Colonic mucosa (tissue), 4 donors: ENCODE results near the gene GAPDHS. TPM values are rescaled to one million over a fixed set of nuclear protein-coding genes. Genes with fewer than 3 reads are reported as not detected.

Experiments
- DNase-seq: peaks from one replicate; pipeline ENCODE4 v3.0.0-alpha.2; 2020
- H3K27ac ChIP-seq: fragments of 200-600 bp; one replicate; pipeline ENCODE4 v1.8.0; 2021
- H3K27me3 ChIP-seq: fragments of 200-600 bp; one replicate; pipeline ENCODE4 v1.8.0; 2021
- H3K36me3 ChIP-seq: fragments of 200-600 bp; one replicate; pipeline ENCODE4 v1.8.0; 2021
- H3K4me1 ChIP-seq: fragments of 200-600 bp; one replicate; pipeline ENCODE4 v1.8.0; 2021; ENCODE audit warnings: mild to moderate bottlenecking
- H3K4me3 ChIP-seq: fragments of 200-600 bp; one replicate; pipeline ENCODE4 v1.8.0; 2021
- H3K9ac ChIP-seq, 2 donors: one replicate each; pipeline ENCODE4 v1.7.0; 2013; ENCODE audit warnings: control low read depth in 2 of 2, low read depth in 2 of 2, low read length in 2 of 2
- H3K9me3 ChIP-seq: fragments of 200-600 bp; one replicate; pipeline ENCODE4 v1.8.0; 2021
- CTCF ChIP-seq: fragments of 200-600 bp; IDR thresholded peaks from one replicate; pipeline ENCODE4 v1.8.0; 2022; ENCODE audit warnings: antibody characterized with exemption, mild to moderate bottlenecking
- intact Hi-C: fragments of 100-400 bp; cut with DNase I; formaldehyde crosslinking; loops from one replicate; pipeline ENCODE4 v1.14.1; 2022
- total RNA-seq, 2 donors: library from RNA; stranded (reverse); fragmentation: NEBNext Ultra II Directional in 1 of 2; extraction: Animal tissue kit (Norgen Biotek cat#: 25700) in 1 of 2; gene quantifications; one replicate each; pipeline ENCODE4 v1.2.1, GENCODE V29; 2021
- donor health status: healthy.
- donor health status: DM: no; HTN: no; CAD: no.
- donor health status: DM: no; HTN: no; CAD: no.

The GAPDHS gene
- total RNA-seq = not detected

GRCh38 chr19:35533201-35533821 is at the start of gene GAPDHS:
GAPDHS (plus strand) TSS chr19:35533456; CDS start chr19:35533528, 72 bp downstream.
- no peak within 1 kb of the TSS for H3K4me3 ChIP-seq
- no peaks in the 10 kb centered on the region for H3K9me3 ChIP-seq
- no peaks in the 10 kb centered on the region for H3K36me3 ChIP-seq
- H3K27me3 ChIP-seq = peaks cover 4% of the 10 kb centered on the region
- no peak for TF ChIP-seq CTCF
- no peaks in the 10 kb centered on the region for H3K4me1 ChIP-seq
- DNase-seq = no peak
- intact Hi-C loops = no loop called here
- H3K9ac ChIP-seq = no peak within 1 kb of the TSS
- H3K27ac ChIP-seq = no peak within 1 kb of the TSS

- no peak for DNase-seq
- Histone ChIP-seq H3K4me1 (no peaks in the 10 kb centered on the region), H3K9me3 (no peaks in the 10 kb centered on the region), H3K9ac (no peak overlapping the region), H3K36me3 (no peaks in the 10 kb centered on the region), H3K27me3 (no peaks in the 10 kb centered on the region), H3K4me3 (no peak overlapping the region), H3K27ac (no peak overlapping the region)
- no peak for TF ChIP-seq CTCF
- intact Hi-C loops = no loop called here
Measured at GRCh38 chr19:35484252-35485036, 48.8 kb upstream of the GAPDHS start.

GRCh38 chr19:35486268-35486708 is 47.0 kb upstream of the GAPDHS start:
- H3K36me3 ChIP-seq = no peaks in the 10 kb centered on the region
- intact Hi-C loops = no loop called here

GRCh38 chr19:35487656-35488182 is 45.5 kb upstream of the GAPDHS start:
- no peak overlapping the region for H3K4me3 ChIP-seq
- H3K27ac ChIP-seq = no peak overlapping the region
- intact Hi-C loops = no loop called here
- H3K4me1 ChIP-seq = no peaks in the 10 kb centered on the region
- no peaks in the 10 kb centered on the region for H3K9me3 ChIP-seq
- H3K36me3 ChIP-seq = no peaks in the 10 kb centered on the region
- no peaks in the 10 kb centered on the region for H3K27me3 ChIP-seq
- no peak for TF ChIP-seq CTCF
- no peak for DNase-seq
- H3K9ac ChIP-seq = no peak overlapping the region

More at GRCh38 chr19:35486268-35486708, 47.0 kb upstream of the GAPDHS start:
- H3K4me3 ChIP-seq = no peak overlapping the region
- H3K9ac ChIP-seq = no peak overlapping the region
- no peak overlapping the region for H3K27ac ChIP-seq
- H3K27me3 ChIP-seq = no peaks in the 10 kb centered on the region
- no peak for TF ChIP-seq CTCF
- H3K4me1 ChIP-seq = no peaks in the 10 kb centered on the region
- no peak for DNase-seq
- no peaks in the 10 kb centered on the region for H3K9me3 ChIP-seq

- Histone ChIP-seq H3K9ac (no peak overlapping the region), H3K4me3 (no peak overlapping the region), H3K27me3 (no peaks in the 10 kb centered on the region), H3K36me3 (no peaks in the 10 kb centered on the region), H3K4me1 (no peaks in the 10 kb centered on the region), H3K9me3 (no peaks in the 10 kb centered on the region), H3K27ac (no peak overlapping the region)
- no peak for TF ChIP-seq CTCF
- intact Hi-C loops = no loop called here
- DNase-seq = no peak
Measured at GRCh38 chr19:35488677-35489076, 44.6 kb upstream of the GAPDHS start.
